K562 (cell line): ENCODE data around the gene PRDM11. TPM values are rescaled to one million over a fixed set of nuclear protein-coding genes. Genes with fewer than 3 reads are reported as not detected.

Experiments
- ATF7 ChIP-seq: fragments of 450-650 bp; IDR thresholded peaks from 2 replicates; pipeline ENCODE4 v1.7.1; 2014; ENCODE audit warnings: mild to moderate bottlenecking, moderate library complexity
- DNMT1 ChIP-seq: fragments of 450-650 bp; IDR thresholded peaks from 2 replicates; pipeline ENCODE4 v1.6.1; 2016; ENCODE audit warnings: antibody characterized with exemption, mild to moderate bottlenecking
- ESRRB ChIP-seq: fragments of 250-450 bp; sonication (Bioruptor Pico); IDR thresholded peaks from 2 replicates; pipeline ENCODE4 v1.5.0; 2020; ENCODE audit warnings: mild to moderate bottlenecking, moderate library complexity, borderline replicate concordance
- GABPB2 ChIP-seq: fragments of 250-450 bp; sonication (Bioruptor Pico); conservative IDR thresholded peaks from 2 replicates; pipeline ENCODE4 v1.5.1; 2021; ENCODE audit warnings: mild to moderate bottlenecking
- HOMEZ ChIP-seq: fragments of 250-450 bp; sonication (Bioruptor Pico); IDR thresholded peaks from 2 replicates; pipeline ENCODE4 v1.4.0; 2020; ENCODE audit warnings: mild to moderate bottlenecking, moderate library complexity
- NUFIP1 ChIP-seq: fragments of 450-650 bp; IDR thresholded peaks from 2 replicates; pipeline ENCODE4 v1.6.1; 2018; ENCODE audit not compliant: partially characterized antibody
- PBX2 ChIP-seq, 2 experiments: IDR thresholded peaks in 1 of 2; conservative IDR thresholded peaks in 1 of 2; 2 replicates each; pipeline ENCODE4 v1.6.1; 2016; ENCODE audit warnings: low read depth in 2 of 2, mild to moderate bottlenecking in 1 of 2, missing compliant biosample characterization in 1 of 2, missing genetic modification characterization in 1 of 2, moderate library complexity in 1 of 2
- TFAP4 ChIP-seq: sonication (generic); formaldehyde crosslinking; IDR thresholded peaks from 2 replicates; pipeline ENCODE4 v1.8.0; 2022; ENCODE audit warnings: missing genetic modification reagents, mild to moderate bottlenecking, moderate library complexity, borderline replicate concordance
- ZBED1 ChIP-seq: IDR thresholded peaks from 2 replicates; pipeline ENCODE4 v1.6.1; 2014
- ZBTB17 ChIP-seq: fragments of 450-650 bp; formaldehyde crosslinking; IDR thresholded peaks from 2 replicates; pipeline ENCODE4 v1.4.0; 2020; ENCODE audit warnings: mild to moderate bottlenecking
- ZBTB40 ChIP-seq, 2 experiments: fragments of 450-650 bp in 1 of 2; sonication (generic) in 1 of 2; formaldehyde crosslinking in 1 of 2; IDR thresholded peaks; 2 replicates each; pipeline versions ENCODE4 v1.7.1 to v1.9.0; 2016 to 2022; ENCODE audit warnings: inconsistent platforms in 1 of 2, mild to moderate bottlenecking in 1 of 2, missing genetic modification reagents in 1 of 2
- ZNF408 ChIP-seq: fragments of 250-450 bp; sonication (Bioruptor Pico); IDR thresholded peaks from 2 replicates; pipeline ENCODE4 v1.4.0; 2020; ENCODE audit warnings: low read depth, mild to moderate bottlenecking, moderate library complexity
- polyA plus RNA-seq, 8 experiments: library from polyadenylated mRNA; depleted of rRNA in 4 of 8; stranded (reverse) in 5 of 8; unstranded in 3 of 8; fragments of >200 nt; fragmentation: Nextera tagmentation in 2 of 8; fragmentation: Illumina TruSeq in 1 of 8; extraction: Ambion mirVana in 2 of 8; extraction: Trizol in 1 of 8; gene quantifications; 2 replicates each; pipeline versions ENCODE4 v1.2.1 to v1.2.3, GENCODE V29; 2011 to 2014; ENCODE audit warnings: inconsistent platforms in 1 of 8, missing spikeins in 1 of 8
- total RNA-seq, 7 experiments: library from RNA; depleted of rRNA in 6 of 7; stranded (reverse); fragments of >200 nt in 6 of 7; fragmentation: Illumina TruSeq in 2 of 7; extraction: Trizol in 2 of 7; gene quantifications; 2 replicates each; pipeline versions ENCODE4 v1.2.1 to v1.2.3, GENCODE V29; 2011 to 2021; ENCODE audit warnings: low replicate concordance in 1 of 7

Gene PRDM11
- total and polyA plus RNA-seq, 9 of the 15 experiments (the other 6 are each of a cell fraction or from before 2014, with no cell fraction given), result 0.01 to 1.1 (median 0.29) TPM

GRCh38 chr11:45097721-45098493 lies 48.5 kb upstream of the PRDM11 start (continued):
- no peak for TF ChIP-seq ZBTB40 (IDR thresholded peaks at IDR 0.05)
- TF ChIP-seq ZBTB40 (CRISPR knock-in tag; IDR thresholded peaks at IDR 0.05), result 0 out of 2 replicates have a peak, but pooled peaks have one; percentile 37
- TF ChIP-seq ESRRB (CRISPR knock-in tag), result no peak
- no peak for TF ChIP-seq ATF7
- no peak for TF ChIP-seq NUFIP1
- no peak for TF ChIP-seq ZBED1
- TF ChIP-seq HOMEZ (CRISPR knock-in tag), result no peak
- TF ChIP-seq PBX2 (CRISPR knock-in tag; IDR thresholded peaks at IDR 0.05; ENCODE audit: low read depth), result no peak
- no peak for TF ChIP-seq PBX2 (tag; conservative IDR thresholded peaks at IDR 0.05; ENCODE audit: low read depth)
- TF ChIP-seq TFAP4 (CRISPR knock-in tag), result peak; percentile 63; the same call in 1 of the 2 replicates
- TF ChIP-seq GABPB2 (CRISPR knock-in tag), result no peak
- TF ChIP-seq ZNF408 (CRISPR knock-in tag), result no peak
- TF ChIP-seq DNMT1, result no peak
- no peak for TF ChIP-seq ZBTB17 (CRISPR knock-in tag)
